A673 (cell line): ENCODE measurements around the gene ASTN2. TPM values are rescaled to one million over a fixed set of nuclear protein-coding genes. Genes with fewer than 3 reads are reported as not detected.

ENCODE experiments used
- BruUV-seq: library from RNA; stranded (reverse); fragments of 400-500 nt; replicated peaks from 2 replicates; lab custom pipeline; 2021; lab: Mats Ljungman, UMichigan
- CTCF ChIA-PET: fragments of 300-600 bp; sonication (Branson Sonifier 250); formaldehyde crosslinking; loops from one replicate; lab custom pipeline; 2022; ENCODE audit warnings: antibody characterized with exemption; lab: Charles Lee
- POLR2A ChIA-PET: fragments of 300-600 bp; sonication (Branson Sonifier 250); formaldehyde crosslinking; loops from one replicate; lab custom pipeline; 2022; ENCODE audit warnings: antibody characterized with exemption; ENCODE audit not compliant: low non-redundant PET; lab: Charles Lee
- DNase-seq: peaks from one replicate; pipeline ENCODE4 v3.0.0-alpha.2; 2015; ENCODE audit warnings: low spot score
- H3K27ac ChIP-seq: fragments of 200-600 bp; sonication (generic); 2 replicates; pipeline ENCODE4 v1.5.1; 2016; ENCODE audit warnings: mixed run types, low read depth, mild to moderate bottlenecking, mixed read lengths, antibody characterized with exemption, low read length; ENCODE audit not compliant: poor library complexity, severe bottlenecking
- H3K27me3 ChIP-seq: fragments of 200-600 bp; sonication (generic); replicated peaks from 2 replicates; pipeline ENCODE4 v1.6.1; 2017; ENCODE audit warnings: mixed run types, low read depth, mild to moderate bottlenecking, mixed read lengths, antibody characterized with exemption, low read length; ENCODE audit not compliant: insufficient read depth, poor library complexity
- H3K36me3 ChIP-seq: fragments of 200-600 bp; sonication (generic); 2 replicates; pipeline ENCODE4 v1.6.1; 2016; ENCODE audit warnings: mixed run types, mild to moderate bottlenecking, mixed read lengths, antibody characterized with exemption, low read length; ENCODE audit not compliant: insufficient read depth, poor library complexity, severe bottlenecking
- H3K4me1 ChIP-seq: fragments of 200-600 bp; sonication (generic); 2 replicates; pipeline ENCODE4 v1.6.1; 2017; ENCODE audit warnings: mixed run types, mild to moderate bottlenecking, mixed read lengths, antibody characterized with exemption, low read length; ENCODE audit not compliant: insufficient read depth, poor library complexity, severe bottlenecking
- H3K4me3 ChIP-seq: fragments of 200-600 bp; sonication (generic); 2 replicates; pipeline ENCODE4 v1.5.1; 2016; ENCODE audit warnings: low read depth, mixed run types, mild to moderate bottlenecking, mixed read lengths, low read length; ENCODE audit not compliant: poor library complexity, severe bottlenecking
- H3K9me3 ChIP-seq: fragments of 200-600 bp; sonication (generic); 2 replicates; pipeline ENCODE4 v1.6.1; 2016; ENCODE audit warnings: mixed run types, low read depth, mild to moderate bottlenecking, mixed read lengths, antibody characterized with exemption, low read length; ENCODE audit not compliant: poor library complexity, severe bottlenecking
- CTCF ChIP-seq: fragments of 300-800, 200-600 bp; sonication (generic); conservative IDR thresholded peaks from 2 replicates; pipeline ENCODE4 v1.5.1; 2017; ENCODE audit warnings: low read depth, mild to moderate bottlenecking, antibody characterized with exemption, low read length, moderate library complexity, mixed read lengths
- EZH2 ChIP-seq: fragments of 200-600 bp; sonication (generic); IDR thresholded peaks from 2 replicates; pipeline ENCODE4 v1.6.1; 2017; ENCODE audit warnings: borderline replicate concordance, low read depth, mild to moderate bottlenecking, mixed read lengths, antibody characterized with exemption, low read length; ENCODE audit not compliant: poor library complexity, severe bottlenecking
- intact Hi-C: fragments of 100-400 bp; cut with micrococcal nuclease; formaldehyde crosslinking; loops from one replicate; pipeline ENCODE4 v1.10.0; 2022; ENCODE audit not compliant: unreplicated experiment
- total RNA-seq: library from RNA; stranded (reverse); gene quantifications from 2 replicates; pipeline ENCODE4 v1.2.3, GENCODE V29; 2021

The ASTN2 gene
- total RNA-seq, 1 experiment from 2014 or later = 3.4 TPM

- Histone ChIP-seq H3K27ac (no peak overlapping the region), H3K9me3 (no peaks in the 10 kb centered on the region), H3K27me3 (peaks cover 14% of the 10 kb centered on the region), H3K36me3 (no peaks in the 10 kb centered on the region), H3K4me1 (no peaks in the 10 kb centered on the region), H3K4me3 (no peak overlapping the region)
- ChIA-PET CTCF (no interaction called here), POLR2A (no interaction called here)
- TF ChIP-seq EZH2 (no peak), CTCF (no peak)
- intact Hi-C loops = no loop called here
- BruUV-seq = no TSS peak
- DNase-seq = no peak
Observed at GRCh38 chr9:116816484-116816883, 598.4 kb downstream of the ASTN2 start.

- no TSS peak for BruUV-seq
- Histone ChIP-seq H3K4me3 (no peak overlapping the region), H3K36me3 (no peaks in the 10 kb centered on the region), H3K27me3 (peaks cover 17% of the 10 kb centered on the region), H3K9me3 (no peaks in the 10 kb centered on the region), H3K27ac (no peak overlapping the region), H3K4me1 (no peaks in the 10 kb centered on the region)
- intact Hi-C loops = no loop called here
- no peak for DNase-seq
- POLR2A ChIA-PET = no interaction called here
- TF ChIP-seq CTCF (no peak), EZH2 (no peak)
- CTCF ChIA-PET = no interaction called here
Observed at GRCh38 chr9:116815835-116816234, 599.0 kb downstream of the ASTN2 start.

- H3K9me3 ChIP-seq = no peaks in the 10 kb centered on the region
- H3K4me1 ChIP-seq = no peaks in the 10 kb centered on the region
- H3K36me3 ChIP-seq = no peaks in the 10 kb centered on the region
- BruUV-seq = no TSS peak
- ChIA-PET CTCF (no interaction called here), POLR2A (no interaction called here)
- TF ChIP-seq CTCF (no peak), EZH2 (no peak)
- H3K27ac ChIP-seq = no peak overlapping the region
- no peak for DNase-seq
- no peak overlapping the region for H3K4me3 ChIP-seq
- peaks cover 22% of the 10 kb centered on the region for H3K27me3 ChIP-seq
- intact Hi-C loops = no loop called here
Observed at GRCh38 chr9:116813031-116813300, 601.9 kb downstream of the ASTN2 start.
